HG03439 (cell line): ENCODE data around the gene TSPAN4.

Experiments used
- ATAC-seq: cut with Tn5 transposase; IDR thresholded peaks from one replicate; pipeline ENCODE4 v1.9.1; 2021; ENCODE audit warnings: mild to moderate bottlenecking, moderate library complexity; ENCODE audit not compliant: unreplicated experiment

TSPAN4 gene, protein sequence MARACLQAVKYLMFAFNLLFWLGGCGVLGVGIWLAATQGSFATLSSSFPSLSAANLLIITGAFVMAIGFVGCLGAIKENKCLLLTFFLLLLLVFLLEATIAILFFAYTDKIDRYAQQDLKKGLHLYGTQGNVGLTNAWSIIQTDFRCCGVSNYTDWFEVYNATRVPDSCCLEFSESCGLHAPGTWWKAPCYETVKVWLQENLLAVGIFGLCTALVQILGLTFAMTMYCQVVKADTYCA

DNA sequence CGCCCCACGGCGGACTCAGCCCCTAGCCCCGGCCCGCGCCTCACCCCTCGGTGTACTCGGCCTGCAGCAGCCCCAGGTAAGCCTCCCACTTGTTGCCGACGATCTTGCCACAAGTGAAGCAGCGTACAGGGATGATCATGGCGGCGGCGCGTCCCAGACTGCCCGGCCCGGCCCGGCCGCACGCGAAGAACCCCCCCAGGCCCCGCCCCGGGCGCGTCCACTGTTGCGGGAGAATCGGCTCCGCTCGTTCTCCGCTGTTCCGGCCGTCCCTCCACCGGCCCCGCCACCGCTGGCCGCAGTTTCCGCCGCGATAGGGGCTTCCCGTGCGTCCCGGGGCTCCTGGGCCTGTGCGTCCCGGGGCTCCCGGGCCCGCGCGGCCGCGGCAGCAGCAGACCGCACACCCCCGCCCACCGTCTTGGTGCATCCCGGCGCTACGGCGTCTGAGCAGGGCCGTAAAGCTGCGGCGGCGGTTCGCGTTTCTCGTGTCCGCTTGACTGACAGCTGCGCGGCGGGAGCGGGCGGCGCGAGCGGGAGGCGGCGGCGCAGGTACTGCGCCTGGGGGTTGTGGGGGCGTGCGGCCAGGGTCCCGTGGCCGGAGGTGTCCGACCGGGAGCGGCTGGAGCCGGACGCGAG, at the start of gene TSPAN4, which contains the start of gene POLR2L:
Gene TSPAN4 (plus strand): TSS at position 483 of the 633 bp plus-strand sequence. CDS start 7,453 bp downstream, outside the sequence.
Gene POLR2L (minus strand): TSS at position 160 of the 633 bp plus-strand sequence. CDS start 21 bp downstream, at position 139.
- ATAC-seq: peak; percentile 65

GRCh38 chr11:792873-793272, 49.8 kb upstream of the TSPAN4 start:
- no peak for ATAC-seq

- ATAC-seq: no peak
Measured at GRCh38 chr11:793556-793955, 49.1 kb upstream of the TSPAN4 start.

- no peak for ATAC-seq
Measured at GRCh38 chr11:794013-794765, 48.5 kb upstream of the TSPAN4 start.

GRCh38 chr11:794766-795633, 47.7 kb upstream of the TSPAN4 start:
- ATAC-seq: no peak

GRCh38 chr11:795634-796564, 46.8 kb upstream of the TSPAN4 start:
- ATAC-seq: no peak

- no peak for ATAC-seq
Measured at GRCh38 chr11:796565-797295, 45.9 kb upstream of the TSPAN4 start.

GRCh38 chr11:797296-798092, 45.2 kb upstream of the TSPAN4 start:
- ATAC-seq: peak; percentile 38

DNA sequence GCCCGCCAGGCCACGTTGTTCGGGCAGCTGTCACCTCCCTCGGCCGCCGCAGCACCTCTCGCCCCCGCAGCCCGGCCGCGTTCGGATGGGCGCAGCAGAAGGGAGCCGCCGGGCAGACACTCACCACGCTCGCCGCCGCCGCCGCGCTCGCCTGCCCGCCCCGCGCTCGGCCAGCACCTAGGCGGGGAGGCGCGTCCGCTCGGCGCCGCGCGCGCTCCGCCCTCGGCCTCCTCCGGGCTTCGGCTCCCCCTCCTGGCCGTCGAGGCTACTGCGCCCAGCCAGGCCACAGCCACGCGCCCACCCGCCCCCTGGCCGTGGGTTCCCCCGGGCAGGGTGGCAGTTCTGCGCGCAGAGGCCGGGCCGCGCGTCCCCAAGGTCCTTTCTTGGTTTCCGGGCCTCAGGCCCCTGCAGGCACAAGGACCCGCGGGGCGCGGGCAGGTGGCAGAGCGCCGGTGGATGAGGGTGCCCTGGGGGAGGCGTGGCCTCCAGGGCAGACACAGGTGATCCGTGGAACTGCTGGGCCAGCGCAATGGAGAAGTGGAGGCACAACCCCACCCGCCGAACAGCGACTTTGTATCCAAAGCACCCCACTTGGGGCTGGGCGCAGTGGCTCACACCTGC, 44.4 kb upstream of the TSPAN4 start, which contains the start of gene SLC25A22:
Gene SLC25A22 (minus strand): TSS at position 189 of the 621 bp plus-strand sequence. CDS start 3,275 bp downstream, outside the sequence.
- ATAC-seq: peak; percentile 47

DNA sequence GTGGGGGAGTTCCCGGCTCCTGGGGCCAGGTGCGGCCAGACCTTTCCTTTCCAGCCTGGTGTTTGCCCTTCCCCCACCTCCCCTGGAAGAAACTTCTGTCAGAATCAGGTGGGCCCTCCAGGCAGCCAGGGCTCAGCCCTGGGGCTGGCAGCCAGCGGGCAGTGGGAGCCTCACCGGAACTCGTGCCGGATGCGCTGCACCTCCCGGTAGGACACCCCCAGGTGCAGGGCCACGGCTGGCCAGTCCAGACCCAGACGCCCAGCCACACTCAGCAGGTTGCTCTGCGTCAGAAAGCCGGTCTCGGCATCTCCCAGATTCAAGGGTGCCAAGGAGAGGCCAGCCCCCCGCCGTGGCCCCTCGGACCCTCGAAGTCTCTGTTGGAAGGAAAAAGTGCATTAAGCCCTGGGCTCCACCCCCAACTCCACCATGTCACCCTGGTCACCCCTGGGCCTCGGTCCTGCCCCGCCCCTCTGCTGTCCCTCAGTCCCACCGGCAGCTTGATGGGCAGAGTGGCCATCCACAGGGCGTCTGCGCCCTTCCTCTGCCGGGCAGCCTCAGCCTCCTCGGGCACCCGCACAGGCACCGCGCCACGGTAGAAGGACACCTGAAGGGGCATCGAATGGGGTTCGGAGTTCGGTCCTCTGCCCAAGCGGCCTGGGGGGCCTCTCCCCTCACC, 42.9 kb upstream of the TSPAN4 start:
- ATAC-seq: no peak

- no peak for ATAC-seq
Measured at GRCh38 chr11:800473-800872, 42.2 kb upstream of the TSPAN4 start.

GRCh38 chr11:801097-801780, 41.4 kb upstream of the TSPAN4 start:
- no peak for ATAC-seq

- no peak for ATAC-seq
Measured at GRCh38 chr11:802018-802617, 40.5 kb upstream of the TSPAN4 start.

GRCh38 chr11:802693-803466, 39.8 kb upstream of the TSPAN4 start:
- ATAC-seq: no peak

- ATAC-seq: no peak
Measured at GRCh38 chr11:803467-803742, 39.2 kb upstream of the TSPAN4 start.
